Measurements from ENCODE around the gene SFR1.

The SFR1 gene

GRCh38 chr10:104122225-104123107 is 495 bp downstream of the SFR1 start:
- Histone ChIP-seq H3K9ac (ENCODE audit: low read depth in 1 of 2, low read length in 2 of 2) (peak overlapping the region; percentile 89), H3K4me3 (ENCODE audit: low read depth in 1 of 2, low read length in 2 of 2) (peak overlapping the region; percentile 92 to 95), H3K27me3 (ENCODE audit: control insufficient read depth in 1 of 2, insufficient read depth in 2 of 2, low read length in 2 of 2) (no peaks in the 10 kb centered on the region), H3K27ac (ENCODE audit: low read depth, low read length) (peak overlapping the region; percentile 85), H3K36me3 (ENCODE audit: control insufficient read depth in 1 of 2, insufficient read depth in 2 of 2, low read length in 2 of 2) (no peaks in the 10 kb centered on the region), H3K4me1 (ENCODE audit: control insufficient read depth in 1 of 2, insufficient read depth in 2 of 2, low read length in 2 of 2) (peaks cover 10 to 19% of the 10 kb centered on the region in 2 donors), H3K9me3 (ENCODE audit: control insufficient read depth in 1 of 2, low read length in 2 of 2) (no peaks in the 10 kb centered on the region)

- no peaks in the 10 kb centered on the region for H3K27me3 ChIP-seq (ENCODE audit: control insufficient read depth in 1 of 2, insufficient read depth in 2 of 2, low read length in 2 of 2)
- no peak overlapping the region for H3K27ac ChIP-seq (ENCODE audit: low read depth, low read length)
- no peaks in the 10 kb centered on the region for H3K36me3 ChIP-seq (ENCODE audit: control insufficient read depth in 1 of 2, insufficient read depth in 2 of 2, low read length in 2 of 2)
- no peak overlapping the region for H3K9ac ChIP-seq (ENCODE audit: low read depth in 1 of 2, low read length in 2 of 2)
- H3K9me3 ChIP-seq (ENCODE audit: control insufficient read depth in 1 of 2, low read length in 2 of 2): no peaks in the 10 kb centered on the region
- H3K4me3 ChIP-seq (ENCODE audit: low read depth in 1 of 2, low read length in 2 of 2): no peak overlapping the region
- H3K4me1 ChIP-seq (ENCODE audit: control insufficient read depth in 1 of 2, insufficient read depth in 2 of 2, low read length in 2 of 2): peaks cover 10% of the 10 kb centered on the region in 2 donors
Measured at GRCh38 chr10:104123397-104123796, 1.4 kb downstream of the SFR1 start.

DNA sequence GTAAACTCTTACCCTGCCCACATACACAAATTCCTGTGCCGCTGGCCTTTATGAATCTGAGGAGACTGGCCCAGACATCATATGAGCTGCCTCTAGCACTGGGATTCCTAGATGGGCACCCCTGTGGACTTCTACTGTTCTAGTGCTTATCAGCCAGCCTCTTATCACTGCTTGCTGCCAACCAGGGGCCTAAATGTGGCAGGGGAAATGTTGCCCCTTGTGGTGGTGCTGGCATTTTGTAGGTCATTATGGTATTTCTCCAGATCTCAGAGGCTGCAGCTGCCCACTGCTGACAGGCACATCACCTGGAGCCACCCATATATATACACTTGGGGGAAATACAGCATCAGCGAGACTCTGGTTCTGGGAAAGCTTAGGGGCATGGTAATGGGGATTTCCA is 5.4 kb downstream of the SFR1 start:
- no peak overlapping the region for H3K4me3 ChIP-seq (ENCODE audit: low read depth in 1 of 2, low read length in 2 of 2)
- no peak overlapping the region for H3K27ac ChIP-seq (ENCODE audit: low read depth, low read length)
- H3K9ac ChIP-seq (ENCODE audit: low read depth in 1 of 2, low read length in 2 of 2): no peak overlapping the region
- H3K36me3 ChIP-seq (ENCODE audit: control insufficient read depth in 1 of 2, insufficient read depth in 2 of 2, low read length in 2 of 2): no peaks in the 10 kb centered on the region
- peaks cover 3 to 4% of the 10 kb centered on the region in 2 donors for H3K4me1 ChIP-seq (ENCODE audit: control insufficient read depth in 1 of 2, insufficient read depth in 2 of 2, low read length in 2 of 2)
- H3K9me3 ChIP-seq (ENCODE audit: control insufficient read depth in 1 of 2, low read length in 2 of 2): no peaks in the 10 kb centered on the region
- no peaks in the 10 kb centered on the region for H3K27me3 ChIP-seq (ENCODE audit: control insufficient read depth in 1 of 2, insufficient read depth in 2 of 2, low read length in 2 of 2)

- Histone ChIP-seq H3K27me3 (ENCODE audit: control insufficient read depth in 1 of 2, insufficient read depth in 2 of 2, low read length in 2 of 2) (no peaks in the 10 kb centered on the region), H3K36me3 (ENCODE audit: control insufficient read depth in 1 of 2, insufficient read depth in 2 of 2, low read length in 2 of 2) (no peaks in the 10 kb centered on the region), H3K4me1 (ENCODE audit: control insufficient read depth in 1 of 2, insufficient read depth in 2 of 2, low read length in 2 of 2) (no peaks in the 10 kb centered on the region), H3K4me3 (ENCODE audit: low read depth in 1 of 2, low read length in 2 of 2) (no peak overlapping the region), H3K27ac (ENCODE audit: low read depth, low read length) (no peak overlapping the region), H3K9me3 (ENCODE audit: control insufficient read depth in 1 of 2, low read length in 2 of 2) (no peaks in the 10 kb centered on the region), H3K9ac (ENCODE audit: low read depth in 1 of 2, low read length in 2 of 2) (no peak overlapping the region)
Measured at GRCh38 chr10:104128214-104128613, 6.2 kb downstream of the SFR1 start.

- Histone ChIP-seq H3K4me1 (ENCODE audit: control insufficient read depth in 1 of 2, insufficient read depth in 2 of 2, low read length in 2 of 2) (no peaks in the 10 kb centered on the region), H3K27ac (ENCODE audit: low read depth, low read length) (no peak overlapping the region), H3K9me3 (ENCODE audit: control insufficient read depth in 1 of 2, low read length in 2 of 2) (no peaks in the 10 kb centered on the region), H3K4me3 (ENCODE audit: low read depth in 1 of 2, low read length in 2 of 2) (no peak overlapping the region), H3K27me3 (ENCODE audit: control insufficient read depth in 1 of 2, insufficient read depth in 2 of 2, low read length in 2 of 2) (no peaks in the 10 kb centered on the region), H3K36me3 (ENCODE audit: control insufficient read depth in 1 of 2, insufficient read depth in 2 of 2, low read length in 2 of 2) (no peaks in the 10 kb centered on the region), H3K9ac (ENCODE audit: low read depth in 1 of 2, low read length in 2 of 2) (no peak overlapping the region)
Measured at GRCh38 chr10:104130041-104130440, 8.1 kb downstream of the SFR1 start.

DNA sequence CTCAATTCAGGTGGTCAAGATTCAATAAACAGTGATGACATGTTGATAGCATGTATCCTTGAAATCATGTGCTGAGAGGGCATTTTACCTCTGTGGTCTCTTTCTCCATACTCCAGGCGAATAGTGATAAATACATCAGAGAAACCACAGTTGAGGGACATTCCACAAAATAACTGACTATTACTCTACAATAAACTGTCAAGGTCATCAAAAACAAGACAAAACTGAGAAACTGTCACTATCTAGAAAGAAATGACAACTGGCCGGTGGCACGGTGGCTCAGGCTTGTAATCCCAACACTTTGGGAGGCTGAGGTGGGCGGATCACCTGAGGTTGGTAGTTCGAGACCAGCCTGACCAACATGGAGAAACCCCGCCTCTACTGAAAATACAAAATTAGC is 16.2 kb downstream of the SFR1 start:
- Histone ChIP-seq H3K27ac (ENCODE audit: low read depth, low read length) (no peak overlapping the region), H3K4me3 (ENCODE audit: low read depth in 1 of 2, low read length in 2 of 2) (no peak overlapping the region), H3K9me3 (ENCODE audit: control insufficient read depth in 1 of 2, low read length in 2 of 2) (no peaks in the 10 kb centered on the region), H3K36me3 (ENCODE audit: control insufficient read depth in 1 of 2, insufficient read depth in 2 of 2, low read length in 2 of 2) (no peaks in the 10 kb centered on the region), H3K27me3 (ENCODE audit: control insufficient read depth in 1 of 2, insufficient read depth in 2 of 2, low read length in 2 of 2) (no peaks in the 10 kb centered on the region), H3K4me1 (ENCODE audit: control insufficient read depth in 1 of 2, insufficient read depth in 2 of 2, low read length in 2 of 2) (no peaks in the 10 kb centered on the region), H3K9ac (ENCODE audit: low read depth in 1 of 2, low read length in 2 of 2) (no peak overlapping the region)

DNA sequence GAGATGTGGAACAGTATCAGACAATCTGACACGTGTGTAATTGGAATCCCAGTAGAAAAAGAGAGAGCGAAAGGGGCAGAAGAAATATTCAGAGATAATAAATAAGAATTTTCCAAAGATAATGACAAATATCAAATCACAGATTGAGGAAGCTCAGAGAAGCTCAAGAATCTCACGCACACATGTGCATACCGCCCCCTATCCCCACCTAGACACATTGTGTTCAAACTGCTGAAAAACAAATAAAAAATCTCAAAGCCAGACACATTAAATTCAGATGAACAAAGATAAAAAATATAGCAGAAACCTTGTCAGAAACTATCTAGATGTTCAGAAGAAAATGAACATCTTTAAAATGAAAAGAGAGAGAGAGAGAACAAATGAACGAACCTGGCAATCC is 17.2 kb downstream of the SFR1 start:
- H3K9ac ChIP-seq (ENCODE audit: low read depth in 1 of 2, low read length in 2 of 2): no peak overlapping the region
- H3K27ac ChIP-seq (ENCODE audit: low read depth, low read length): no peak overlapping the region
- no peaks in the 10 kb centered on the region for H3K4me1 ChIP-seq (ENCODE audit: control insufficient read depth in 1 of 2, insufficient read depth in 2 of 2, low read length in 2 of 2)
- H3K36me3 ChIP-seq (ENCODE audit: control insufficient read depth in 1 of 2, insufficient read depth in 2 of 2, low read length in 2 of 2): no peaks in the 10 kb centered on the region
- H3K27me3 ChIP-seq (ENCODE audit: control insufficient read depth in 1 of 2, insufficient read depth in 2 of 2, low read length in 2 of 2): no peaks in the 10 kb centered on the region
- no peak overlapping the region for H3K4me3 ChIP-seq (ENCODE audit: low read depth in 1 of 2, low read length in 2 of 2)
- H3K9me3 ChIP-seq (ENCODE audit: control insufficient read depth in 1 of 2, low read length in 2 of 2): no peaks in the 10 kb centered on the region

DNA sequence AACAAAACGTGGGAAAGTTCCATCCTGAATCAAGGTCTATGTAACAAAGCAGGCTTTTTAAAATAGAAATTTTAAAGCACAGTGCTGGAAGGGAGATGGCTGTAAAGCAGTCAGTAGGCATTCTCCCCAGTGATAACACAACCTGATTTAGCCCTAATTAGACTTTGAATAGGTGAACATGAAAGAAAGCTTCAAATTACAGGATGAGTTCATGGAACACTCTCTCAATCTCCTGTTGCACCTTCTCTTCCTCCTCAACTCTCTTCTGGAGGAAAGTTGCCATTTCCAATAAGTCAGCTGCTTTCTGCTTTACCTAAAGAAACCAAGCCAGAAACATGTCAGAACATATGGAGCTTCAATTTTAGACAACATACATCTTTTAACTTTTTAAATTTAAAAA is 20.1 kb downstream of the SFR1 start:
- Histone ChIP-seq H3K27ac (ENCODE audit: low read depth, low read length) (no peak overlapping the region), H3K27me3 (ENCODE audit: control insufficient read depth in 1 of 2, insufficient read depth in 2 of 2, low read length in 2 of 2) (no peaks in the 10 kb centered on the region), H3K36me3 (ENCODE audit: control insufficient read depth in 1 of 2, insufficient read depth in 2 of 2, low read length in 2 of 2) (no peaks in the 10 kb centered on the region), H3K4me1 (ENCODE audit: control insufficient read depth in 1 of 2, insufficient read depth in 2 of 2, low read length in 2 of 2) (no peaks in the 10 kb centered on the region), H3K4me3 (ENCODE audit: low read depth in 1 of 2, low read length in 2 of 2) (no peak overlapping the region), H3K9me3 (ENCODE audit: control insufficient read depth in 1 of 2, low read length in 2 of 2) (no peaks in the 10 kb centered on the region), H3K9ac (ENCODE audit: low read depth in 1 of 2, low read length in 2 of 2) (no peak overlapping the region)

DNA sequence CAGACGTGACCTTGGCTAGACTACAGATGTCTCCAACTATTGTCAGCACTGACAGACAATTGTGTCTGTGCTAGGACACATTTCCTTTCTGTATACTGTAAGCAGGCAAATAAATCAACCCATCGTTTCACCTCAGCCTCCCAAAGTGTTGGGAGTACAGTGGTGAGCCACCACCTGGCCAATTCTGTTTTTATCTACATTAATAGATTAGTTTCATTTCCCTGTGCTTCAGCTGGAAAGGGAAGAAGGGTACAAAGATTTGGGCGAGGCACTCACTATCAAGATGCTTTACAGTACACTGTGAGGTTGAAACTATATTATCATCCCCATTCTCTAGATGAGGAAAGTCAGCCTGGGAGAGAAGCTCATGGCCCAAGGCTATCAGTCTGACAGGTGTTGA is 21.9 kb downstream of the SFR1 start:
- Histone ChIP-seq H3K36me3 (ENCODE audit: control insufficient read depth in 1 of 2, insufficient read depth in 2 of 2, low read length in 2 of 2) (no peaks in the 10 kb centered on the region), H3K4me1 (ENCODE audit: control insufficient read depth in 1 of 2, insufficient read depth in 2 of 2, low read length in 2 of 2) (no peaks in the 10 kb centered on the region), H3K27me3 (ENCODE audit: control insufficient read depth in 1 of 2, insufficient read depth in 2 of 2, low read length in 2 of 2) (no peaks in the 10 kb centered on the region), H3K9ac (ENCODE audit: low read depth in 1 of 2, low read length in 2 of 2) (no peak overlapping the region), H3K4me3 (ENCODE audit: low read depth in 1 of 2, low read length in 2 of 2) (no peak overlapping the region), H3K9me3 (ENCODE audit: control insufficient read depth in 1 of 2, low read length in 2 of 2) (no peaks in the 10 kb centered on the region), H3K27ac (ENCODE audit: low read depth, low read length) (no peak overlapping the region)

- H3K27me3 ChIP-seq (ENCODE audit: control insufficient read depth in 1 of 2, insufficient read depth in 2 of 2, low read length in 2 of 2): no peaks in the 10 kb centered on the region
- H3K9me3 ChIP-seq (ENCODE audit: control insufficient read depth in 1 of 2, low read length in 2 of 2): no peaks in the 10 kb centered on the region
- H3K27ac ChIP-seq (ENCODE audit: low read depth, low read length): no peak overlapping the region
- no peaks in the 10 kb centered on the region for H3K4me1 ChIP-seq (ENCODE audit: control insufficient read depth in 1 of 2, insufficient read depth in 2 of 2, low read length in 2 of 2)
- H3K4me3 ChIP-seq (ENCODE audit: low read depth in 1 of 2, low read length in 2 of 2): no peak overlapping the region
- no peaks in the 10 kb centered on the region for H3K36me3 ChIP-seq (ENCODE audit: control insufficient read depth in 1 of 2, insufficient read depth in 2 of 2, low read length in 2 of 2)
- H3K9ac ChIP-seq (ENCODE audit: low read depth in 1 of 2, low read length in 2 of 2): no peak overlapping the region
Measured at GRCh38 chr10:104144931-104145330, 23.0 kb downstream of the SFR1 start.
